Calu3 (cell line): ENCODE results near the gene COX6B2. TPM values are rescaled to one million over a fixed set of nuclear protein-coding genes. Genes with fewer than 3 reads are reported as not detected.
"Not testable (repeated sequence)": the region's sequence is repeated elsewhere in the genome, so short reads cannot be mapped to it uniquely, and the experiment has no call there.

Source experiments
- BruUV-seq: library from RNA; stranded (reverse); fragments of 400-500 nt; replicated peaks from 2 replicates; lab custom pipeline; 2021; lab: Mats Ljungman, UMichigan
- CTCF ChIA-PET: fragments of 300-600 bp; sonication (Branson Sonifier 250); formaldehyde crosslinking; loops from one replicate; lab custom pipeline; 2022; ENCODE audit warnings: antibody characterized with exemption; lab: Charles Lee
- DNase-seq: peaks from one replicate; pipeline ENCODE4 v3.0.0; 2022
- H3K27ac Mint-ChIP-seq: one replicate; pipeline ENCODE4 v1.8.0; 2022; ENCODE audit warnings: mixed read lengths; ENCODE audit not compliant: unreplicated experiment
- H3K27me3 Mint-ChIP-seq: one replicate; pipeline ENCODE4 v1.8.0; 2022; ENCODE audit warnings: mixed read lengths; ENCODE audit not compliant: unreplicated experiment
- H3K36me3 Mint-ChIP-seq: one replicate; pipeline ENCODE4 v1.8.0; 2022; ENCODE audit warnings: mild to moderate bottlenecking, moderate library complexity, mixed read lengths; ENCODE audit not compliant: insufficient read depth, unreplicated experiment
- H3K4me1 Mint-ChIP-seq: one replicate; pipeline ENCODE4 v1.8.0; 2022; ENCODE audit warnings: mild to moderate bottlenecking, low read depth, mixed read lengths; ENCODE audit not compliant: unreplicated experiment
- H3K4me3 Mint-ChIP-seq: one replicate; pipeline ENCODE4 v1.8.0; 2022; ENCODE audit warnings: mild to moderate bottlenecking, low read depth, moderate library complexity, mixed read lengths; ENCODE audit not compliant: unreplicated experiment
- H3K9me3 Mint-ChIP-seq: one replicate; pipeline ENCODE4 v1.8.0; 2022; ENCODE audit warnings: low read depth, mixed read lengths; ENCODE audit not compliant: unreplicated experiment
- intact Hi-C: fragments of 100-400 bp; cut with micrococcal nuclease; formaldehyde crosslinking; loops from one replicate; pipeline ENCODE4 v1.10.0; 2022; ENCODE audit not compliant: unreplicated experiment
- total RNA-seq: library from RNA; stranded (reverse); gene quantifications from 2 replicates; pipeline ENCODE4 v1.2.3, GENCODE V29; 2022
- TF ChIP-seq, protein P1 (sequence below): fragments of 200-600 bp; IDR thresholded peaks from one replicate; pipeline ENCODE4 v1.8.0; 2022; ENCODE audit warnings: antibody characterized with exemption; ENCODE audit not compliant: unreplicated experiment

Gene COX6B2
- total RNA-seq, 1 experiment from 2014 or later, result 3.4 TPM

DNA sequence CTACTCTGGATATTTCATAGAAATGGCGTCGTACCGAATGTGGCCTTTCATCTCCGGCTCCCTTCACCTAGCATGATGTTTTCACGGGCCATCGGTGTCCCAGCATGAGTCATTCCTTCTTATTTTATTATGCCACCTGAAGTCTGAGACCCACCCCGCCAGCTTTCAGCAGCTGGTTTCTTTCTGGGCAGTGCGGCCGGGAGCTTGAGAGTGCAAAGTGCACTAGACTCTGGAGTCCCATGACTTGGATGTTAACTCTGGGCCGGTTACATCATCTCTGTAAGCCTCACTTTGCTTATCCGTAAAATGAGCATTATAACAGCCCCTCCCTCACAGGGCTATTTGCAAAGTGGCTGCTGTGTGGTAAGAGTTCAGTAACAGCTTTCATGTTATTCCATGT, 20.6 kb downstream of the COX6B2 start:
- peaks cover 17% of the 10 kb centered on the region for H3K4me1 Mint-ChIP-seq
- peak overlapping the region; percentile 57 for H3K27ac Mint-ChIP-seq
- H3K9me3 Mint-ChIP-seq, result no peaks in the 10 kb centered on the region
- peaks cover 25% of the 10 kb centered on the region for H3K36me3 Mint-ChIP-seq
- H3K4me3 Mint-ChIP-seq, result peak overlapping the region; percentile 29
- intact Hi-C loops, result no loop called here
- DNase-seq, result peak; percentile 62
- CTCF ChIA-PET, result interaction anchor here (0.7 kb wide), 1 partner anchor 265 kb away, joined by 3 read pairs; the partner anchor contains the start of gene FIZ1
- no TSS peak for BruUV-seq
- no peaks in the 10 kb centered on the region for H3K27me3 Mint-ChIP-seq
- TF ChIP-seq, protein P1, sequence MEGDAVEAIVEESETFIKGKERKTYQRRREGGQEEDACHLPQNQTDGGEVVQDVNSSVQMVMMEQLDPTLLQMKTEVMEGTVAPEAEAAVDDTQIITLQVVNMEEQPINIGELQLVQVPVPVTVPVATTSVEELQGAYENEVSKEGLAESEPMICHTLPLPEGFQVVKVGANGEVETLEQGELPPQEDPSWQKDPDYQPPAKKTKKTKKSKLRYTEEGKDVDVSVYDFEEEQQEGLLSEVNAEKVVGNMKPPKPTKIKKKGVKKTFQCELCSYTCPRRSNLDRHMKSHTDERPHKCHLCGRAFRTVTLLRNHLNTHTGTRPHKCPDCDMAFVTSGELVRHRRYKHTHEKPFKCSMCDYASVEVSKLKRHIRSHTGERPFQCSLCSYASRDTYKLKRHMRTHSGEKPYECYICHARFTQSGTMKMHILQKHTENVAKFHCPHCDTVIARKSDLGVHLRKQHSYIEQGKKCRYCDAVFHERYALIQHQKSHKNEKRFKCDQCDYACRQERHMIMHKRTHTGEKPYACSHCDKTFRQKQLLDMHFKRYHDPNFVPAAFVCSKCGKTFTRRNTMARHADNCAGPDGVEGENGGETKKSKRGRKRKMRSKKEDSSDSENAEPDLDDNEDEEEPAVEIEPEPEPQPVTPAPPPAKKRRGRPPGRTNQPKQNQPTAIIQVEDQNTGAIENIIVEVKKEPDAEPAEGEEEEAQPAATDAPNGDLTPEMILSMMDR, result no peak

DNA sequence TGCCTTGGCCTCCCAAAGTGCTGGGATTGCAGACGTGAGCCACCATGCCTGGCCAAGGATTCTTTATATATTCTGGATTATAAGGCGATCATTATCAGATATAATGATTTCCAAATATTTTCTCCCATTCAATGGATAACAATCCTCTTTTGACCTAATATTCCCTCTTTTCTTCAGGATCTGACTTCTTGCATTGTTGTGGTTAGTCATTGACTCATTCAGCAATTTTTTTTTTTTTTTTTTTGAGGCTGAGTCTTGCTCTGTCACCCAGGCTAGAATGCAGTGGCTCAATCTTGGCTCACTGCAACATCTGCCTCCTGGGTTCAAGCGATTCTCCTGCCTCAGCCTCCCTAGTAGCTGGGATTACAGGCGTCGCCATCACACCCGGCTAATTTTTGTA, 24.7 kb downstream of the COX6B2 start:
- H3K4me3 Mint-ChIP-seq, H3K27ac Mint-ChIP-seq, BruUV-seq, H3K9me3 Mint-ChIP-seq, intact Hi-C loops, DNase-seq, CTCF ChIA-PET, H3K27me3 Mint-ChIP-seq: not testable (repeated sequence)
- Mint-ChIP-seq H3K4me1 (peaks cover 18% of the 10 kb centered on the region), H3K36me3 (peaks cover 11% of the 10 kb centered on the region)

DNA sequence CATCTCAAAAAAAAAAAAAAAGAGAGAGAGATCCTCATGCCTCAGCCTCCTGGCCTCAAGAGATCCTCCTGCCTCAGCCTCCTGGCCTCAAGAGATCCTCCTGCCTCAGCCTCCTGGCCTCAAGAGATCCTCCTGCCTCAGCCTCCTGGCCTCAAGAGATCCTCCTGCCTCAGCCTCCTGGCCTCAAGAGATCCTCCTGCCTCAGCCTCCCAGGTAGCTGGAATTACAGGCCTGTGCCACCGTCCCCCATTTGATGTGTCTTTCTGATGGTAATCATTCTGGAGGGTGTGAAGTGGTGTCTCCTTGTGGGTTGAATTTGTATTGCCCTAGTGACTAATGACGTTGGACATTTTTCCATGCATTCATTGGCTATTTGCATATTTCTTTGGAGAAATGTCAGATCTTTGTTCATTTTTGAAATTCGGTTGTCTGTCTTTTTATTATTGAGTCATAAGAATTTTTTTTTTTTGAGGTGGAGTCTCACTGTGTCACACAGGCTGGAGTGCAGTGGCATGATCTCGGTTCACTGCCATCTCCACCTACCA, 25.7 kb downstream of the COX6B2 start:
- H3K27me3 Mint-ChIP-seq, H3K4me3 Mint-ChIP-seq, intact Hi-C loops, BruUV-seq, H3K9me3 Mint-ChIP-seq, H3K36me3 Mint-ChIP-seq: not testable (repeated sequence)
- CTCF ChIA-PET, result interaction anchor here (0.7 to 1.3 kb wide), 2 partner anchors 16 to 55 kb away, joined by 4 to 5 read pairs; partner anchors contain the start of gene TMEM238
- peaks cover 15% of the 10 kb centered on the region for H3K4me1 Mint-ChIP-seq
- DNase-seq, result peak; percentile 34
- H3K27ac Mint-ChIP-seq, result peak overlapping the region; percentile 35

DNA sequence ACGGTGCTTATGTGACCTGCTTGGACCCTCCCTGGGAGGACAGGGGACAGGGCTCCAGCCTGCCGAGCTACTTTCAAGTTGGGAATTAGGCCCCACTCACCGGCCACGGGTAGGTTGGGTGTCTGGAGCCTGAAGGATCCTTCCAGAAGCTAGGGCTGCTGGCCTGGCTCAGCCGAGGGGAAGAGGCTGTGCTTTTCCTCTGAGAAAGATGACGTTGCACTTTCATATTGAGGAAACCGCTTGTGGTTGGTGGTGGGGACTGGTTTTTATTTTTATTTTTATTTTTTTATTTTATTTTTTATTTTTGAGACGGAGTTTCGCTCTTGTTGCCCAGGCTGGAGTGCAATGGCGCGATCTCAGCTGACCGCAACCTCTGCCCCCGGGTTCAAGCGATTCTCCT, 29.3 kb downstream of the COX6B2 start, which contains the start of gene TMEM150B:
TMEM150B (minus strand) TSS at position 170 of the 400 bp plus-strand sequence. CDS start 4,305 bp downstream, outside the sequence.
- no peak for DNase-seq
- Mint-ChIP-seq H3K36me3 (no peaks in the 10 kb centered on the region), H3K27ac (no peak within 1 kb of the TSS), H3K9me3 (no peaks in the 10 kb centered on the region), H3K27me3 (peaks cover 17% of the 10 kb centered on the region), H3K4me1 (peaks cover 18% of the 10 kb centered on the region), H3K4me3 (no peak within 1 kb of the TSS)
- intact Hi-C loops, result no loop called here
- BruUV-seq, result no TSS peak
- CTCF ChIA-PET, result no interaction called here
- TF ChIP-seq, protein P1, result no peak

DNA sequence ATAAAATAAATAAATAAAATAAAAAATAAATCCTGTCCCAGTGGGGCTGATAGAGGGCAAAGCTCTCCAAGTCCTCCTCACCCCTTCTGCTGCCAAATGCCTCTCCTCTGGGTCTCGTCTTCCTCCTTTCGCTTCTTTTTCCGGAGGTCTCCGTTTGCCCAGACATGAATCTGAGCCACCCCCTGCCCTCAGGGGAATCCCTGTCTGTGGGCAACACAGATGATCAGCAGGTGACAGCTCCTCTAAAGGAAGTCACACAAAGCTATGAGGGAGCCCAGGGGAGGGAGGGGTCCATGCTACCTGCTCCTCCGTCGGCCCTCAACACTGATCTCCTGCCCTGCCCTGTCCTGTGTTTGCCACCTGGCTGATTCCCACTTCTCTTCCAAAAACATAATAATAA, 29.9 kb downstream of the COX6B2 start:
- TF ChIP-seq, protein P1, result no peak
- Mint-ChIP-seq H3K36me3 (no peaks in the 10 kb centered on the region), H3K27ac (no peak overlapping the region), H3K27me3 (peaks cover 17% of the 10 kb centered on the region), H3K4me3 (no peak overlapping the region), H3K9me3 (no peaks in the 10 kb centered on the region), H3K4me1 (peaks cover 18% of the 10 kb centered on the region)
- intact Hi-C loops, result no loop called here
- DNase-seq, result no peak
- CTCF ChIA-PET, result no interaction called here
- no TSS peak for BruUV-seq
